Jurkat, Clone E6-1 (cell line): ENCODE measurements around the gene FRMPD1.

Experiments used
- DNase-seq: peaks from one replicate; pipeline ENCODE4 v3.0.0-alpha.2; 2011; ENCODE audit warnings: low read depth, low spot score
- H3K4me3 ChIP-seq: 2 replicates; pipeline ENCODE4 v1.5.1; 2011; ENCODE audit warnings: mild to moderate bottlenecking, low read length, control low read depth, moderate library complexity

The FRMPD1 gene

DNA sequence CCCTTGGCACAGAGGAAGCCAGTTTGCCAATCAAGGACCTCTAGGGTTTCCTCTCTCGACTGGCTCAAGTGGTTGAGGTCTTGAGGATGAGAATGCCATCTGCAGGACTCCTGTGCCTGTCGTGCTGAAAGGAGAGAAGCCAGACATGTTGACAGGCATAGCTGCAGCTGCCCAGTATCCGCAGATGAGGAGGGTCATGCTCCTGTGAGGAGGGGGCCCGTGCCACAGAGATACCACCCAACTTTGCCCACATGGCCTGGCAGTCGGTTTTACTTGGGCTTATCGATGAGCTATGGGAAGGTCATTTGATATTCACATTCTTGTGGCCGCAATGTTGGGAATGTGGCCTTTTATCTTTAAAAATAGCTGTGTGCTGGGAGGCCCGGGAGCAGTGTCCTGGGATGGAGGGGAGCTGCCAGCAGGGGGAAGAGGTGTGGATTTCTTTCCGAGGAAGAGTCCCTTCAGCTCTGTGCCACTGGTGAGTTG, 17.4 kb downstream of the FRMPD1 start:
- H3K4me3 ChIP-seq, result no peak overlapping the region
- no peak for DNase-seq

DNA sequence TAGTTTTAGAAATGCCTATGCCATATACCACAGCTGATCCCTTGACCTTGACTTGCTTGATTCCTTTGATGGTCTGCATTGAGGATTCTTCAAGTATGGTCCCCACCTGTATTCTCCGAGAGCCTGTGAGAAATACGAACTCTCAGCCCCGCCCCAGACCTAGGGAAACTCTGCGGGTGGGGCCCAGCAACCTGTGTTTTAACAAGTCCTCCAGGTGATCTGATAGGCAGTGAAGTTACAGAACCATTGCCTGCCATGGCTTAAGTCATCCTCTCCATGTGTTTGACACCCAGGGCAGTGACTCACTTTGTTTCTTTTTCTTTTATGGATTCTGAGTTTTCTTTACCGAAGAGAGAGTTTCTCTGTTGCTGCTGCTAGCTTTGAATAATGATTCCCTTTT, 18.5 kb downstream of the FRMPD1 start:
- no peak overlapping the region for H3K4me3 ChIP-seq
- no peak for DNase-seq

DNA sequence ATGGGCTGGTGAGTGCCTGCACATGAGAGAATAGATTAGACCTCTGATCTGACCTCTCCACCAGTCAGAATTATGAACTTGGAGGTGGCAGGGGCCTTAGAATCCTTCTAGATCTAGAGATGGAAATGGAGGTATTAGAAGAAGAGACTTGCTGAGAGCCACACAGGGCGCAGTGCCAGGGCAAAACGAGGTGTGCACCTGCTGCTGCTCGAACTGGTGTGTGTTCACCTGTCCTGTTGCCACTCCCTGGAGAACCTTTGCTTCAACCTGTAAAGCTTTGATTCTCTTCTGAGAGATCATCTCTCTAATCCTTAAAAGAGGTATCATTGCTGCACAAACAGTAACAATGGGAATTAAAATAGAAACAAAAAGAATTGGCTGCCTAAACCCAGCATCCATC, 24.9 kb downstream of the FRMPD1 start:
- H3K4me3 ChIP-seq, result no peak overlapping the region
- DNase-seq, result no peak

DNA sequence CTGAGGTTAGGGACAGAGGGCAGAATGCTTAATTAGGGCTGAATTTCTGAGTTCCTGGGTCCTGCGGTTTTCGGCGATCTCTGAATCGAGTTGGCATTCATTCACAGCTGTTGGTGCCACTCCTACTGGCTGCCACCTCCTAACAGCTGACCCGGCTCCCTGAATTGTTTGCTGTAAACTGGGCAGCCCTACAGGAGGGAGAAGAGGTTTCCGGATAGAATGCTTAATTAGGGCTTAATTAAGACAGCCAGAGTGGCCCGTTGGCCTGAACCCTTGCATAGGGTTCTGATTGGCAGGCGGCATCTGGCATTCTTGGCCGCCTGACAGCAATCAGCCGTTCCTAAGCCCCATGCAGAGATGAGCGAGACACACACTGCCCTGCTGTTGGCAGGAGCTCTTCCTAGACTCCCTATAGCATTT, 25.7 kb downstream of the FRMPD1 start:
- H3K4me3 ChIP-seq, result no peak overlapping the region
- DNase-seq, result no peak

- DNase-seq, result no peak
- H3K4me3 ChIP-seq, result no peak overlapping the region
Observed at GRCh38 chr9:37677435-37677834, 26.7 kb downstream of the FRMPD1 start.

- H3K4me3 ChIP-seq, result no peak overlapping the region
- DNase-seq, result peak; percentile 71
Observed at GRCh38 chr9:37678789-37679273, 28.1 kb downstream of the FRMPD1 start.

DNA sequence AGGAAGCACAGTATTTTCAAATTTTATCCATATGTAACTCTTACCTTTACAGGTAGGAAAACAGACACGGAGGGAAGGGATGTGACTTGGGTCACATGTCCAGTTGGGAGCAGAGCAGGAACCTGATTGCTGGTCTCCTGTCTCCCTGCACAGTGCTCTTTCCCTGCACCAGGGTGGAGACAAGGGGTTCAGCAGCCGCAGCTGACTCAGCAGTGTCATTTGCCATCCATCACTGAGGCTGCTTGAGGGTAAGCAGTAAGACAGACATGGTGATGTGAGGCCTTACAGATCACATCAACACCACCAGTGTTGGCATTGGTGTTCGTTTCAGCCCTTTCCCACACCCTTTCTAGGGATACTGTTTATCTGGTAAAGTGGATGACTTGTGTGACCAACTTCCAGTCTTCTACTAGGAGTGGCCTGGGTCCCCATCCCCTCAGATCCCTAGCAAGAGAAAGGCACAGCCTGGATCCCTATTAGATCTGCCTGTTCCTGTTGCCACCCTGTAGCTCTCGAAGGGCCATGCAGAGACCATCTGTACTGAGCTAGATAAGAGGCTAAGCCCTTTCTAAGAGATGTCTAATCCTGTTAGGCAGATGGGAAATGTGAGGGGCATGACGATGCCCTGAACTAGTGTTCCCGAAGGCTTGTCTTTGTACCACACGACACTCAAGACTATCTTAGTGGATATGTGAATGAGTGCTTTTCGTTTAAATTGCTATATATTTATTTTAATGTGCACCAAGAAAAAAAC, 29.1 kb downstream of the FRMPD1 start:
- DNase-seq, result no peak

GRCh38 chr9:37682951-37683350, 32.2 kb downstream of the FRMPD1 start:
- H3K4me3 ChIP-seq, result no peak overlapping the region
- no peak for DNase-seq

More for the DNA sequence above, 29.1 kb downstream of the FRMPD1 start:
- no peak overlapping the region for H3K4me3 ChIP-seq

GRCh38 chr9:37683531-37684371, 33.0 kb downstream of the FRMPD1 start:
- no peak overlapping the region for H3K4me3 ChIP-seq
- no peak for DNase-seq

GRCh38 chr9:37692622-37693221, 42.0 kb downstream of the FRMPD1 start:
- no peak for DNase-seq
- no peak overlapping the region for H3K4me3 ChIP-seq

GRCh38 chr9:37693260-37693659, 42.5 kb downstream of the FRMPD1 start:
- H3K4me3 ChIP-seq, result no peak overlapping the region
- DNase-seq, result no peak

DNA sequence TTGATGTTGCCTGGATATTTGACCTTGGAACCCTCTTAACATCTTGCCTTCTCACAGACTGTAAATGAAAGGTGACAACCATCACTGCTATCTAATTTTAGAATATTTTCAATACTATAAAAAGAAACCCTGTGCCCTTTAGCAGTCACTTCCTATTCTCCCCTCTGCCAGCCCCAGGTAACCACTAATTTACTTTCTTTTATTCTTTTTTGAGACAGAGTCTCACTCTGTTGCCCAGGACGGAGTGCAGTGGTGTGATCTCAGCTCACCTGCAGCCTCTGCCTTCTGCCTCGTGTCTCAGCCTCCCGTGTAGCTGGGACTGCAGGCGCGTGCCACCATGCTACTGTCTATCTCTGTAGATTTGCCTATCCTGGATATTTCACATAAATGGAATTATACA, 43.6 kb downstream of the FRMPD1 start:
- H3K4me3 ChIP-seq, result no peak overlapping the region
- DNase-seq, result no peak

DNA sequence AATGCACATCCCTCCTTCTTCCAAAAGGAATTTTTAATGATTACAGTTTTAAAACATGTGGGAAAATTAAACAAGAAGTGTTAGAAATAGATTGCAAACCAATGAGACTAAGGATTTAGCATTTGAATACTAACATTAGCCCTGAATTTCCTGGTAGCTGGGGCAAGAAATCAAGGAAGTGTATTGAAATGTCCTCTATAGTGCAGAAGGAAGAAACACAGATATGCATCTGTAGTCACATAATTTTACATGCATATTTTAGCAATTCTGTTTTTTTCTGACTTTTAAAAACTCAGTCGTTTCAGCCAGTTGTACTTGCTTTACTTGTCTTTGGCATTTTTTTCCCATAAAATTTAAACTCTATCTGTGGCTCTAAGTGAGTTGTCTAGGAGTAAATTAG, 45.8 kb downstream of the FRMPD1 start:
- no peak overlapping the region for H3K4me3 ChIP-seq

GRCh38 chr9:37700131-37700530, 49.4 kb downstream of the FRMPD1 start:
- H3K4me3 ChIP-seq, result no peak overlapping the region

More for the DNA sequence above, 45.8 kb downstream of the FRMPD1 start:
- no peak for DNase-seq

DNA sequence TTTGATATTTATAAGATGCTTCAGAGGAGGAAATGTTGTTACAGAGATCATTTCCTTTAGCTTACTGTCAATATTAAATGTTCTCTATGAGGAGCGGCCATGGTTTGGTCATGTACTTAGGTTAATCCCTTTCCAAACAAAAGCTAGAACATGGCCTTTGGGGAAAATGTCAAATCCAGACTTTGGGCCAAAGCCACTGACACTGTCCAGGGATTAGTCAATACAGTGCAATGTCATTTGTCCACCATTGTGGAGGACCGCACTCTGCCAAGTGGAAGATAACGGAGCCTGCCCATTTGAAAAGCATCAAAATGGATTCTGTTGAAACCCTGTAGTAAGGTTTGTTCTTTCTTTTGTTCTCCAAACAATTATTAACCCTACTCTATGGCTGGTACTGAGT, 50.1 kb downstream of the FRMPD1 start:
- no peak for DNase-seq
- H3K4me3 ChIP-seq, result no peak overlapping the region

More at GRCh38 chr9:37700131-37700530, 49.4 kb downstream of the FRMPD1 start:
- DNase-seq, result no peak

DNA sequence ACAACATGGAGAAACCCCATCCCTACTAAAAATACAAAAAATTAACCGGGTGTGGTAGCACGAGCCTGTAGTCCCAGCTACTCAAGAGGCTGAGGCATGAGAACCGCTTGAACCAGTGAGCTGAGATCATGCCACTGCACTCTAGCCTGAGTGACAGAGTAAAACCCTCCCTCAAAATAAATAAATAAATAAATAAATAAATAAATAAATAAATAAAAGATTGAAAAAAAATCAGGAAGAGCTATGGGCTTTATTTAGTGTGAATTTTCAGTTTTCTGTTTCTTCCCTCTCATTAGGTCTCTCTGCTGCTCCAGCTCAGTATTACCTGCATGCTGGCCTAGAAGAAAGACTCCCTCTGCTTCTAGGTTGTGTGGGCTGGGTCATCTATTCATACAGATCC, 55.0 kb downstream of the FRMPD1 start:
- no peak overlapping the region for H3K4me3 ChIP-seq
- DNase-seq, result no peak

DNA sequence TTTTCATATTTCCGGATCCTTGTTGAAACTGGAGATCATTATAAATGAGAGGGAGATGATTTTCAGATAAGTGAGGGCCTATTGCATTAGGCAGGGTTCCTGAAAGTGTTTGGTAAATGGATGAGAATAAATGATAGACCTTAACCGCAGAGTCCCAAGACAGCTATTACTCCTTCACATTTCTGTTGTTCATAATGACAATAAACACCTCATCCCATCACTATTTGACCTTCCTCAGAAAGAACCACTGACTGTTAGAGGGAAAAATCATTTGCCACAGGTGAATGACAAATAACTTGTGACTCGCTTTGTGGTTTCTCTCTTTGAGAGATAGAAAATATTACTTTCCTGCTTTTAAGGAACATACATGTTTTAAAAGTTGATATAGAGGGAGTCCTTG, 55.5 kb downstream of the FRMPD1 start:
- no peak for DNase-seq
- H3K4me3 ChIP-seq, result no peak overlapping the region

DNA sequence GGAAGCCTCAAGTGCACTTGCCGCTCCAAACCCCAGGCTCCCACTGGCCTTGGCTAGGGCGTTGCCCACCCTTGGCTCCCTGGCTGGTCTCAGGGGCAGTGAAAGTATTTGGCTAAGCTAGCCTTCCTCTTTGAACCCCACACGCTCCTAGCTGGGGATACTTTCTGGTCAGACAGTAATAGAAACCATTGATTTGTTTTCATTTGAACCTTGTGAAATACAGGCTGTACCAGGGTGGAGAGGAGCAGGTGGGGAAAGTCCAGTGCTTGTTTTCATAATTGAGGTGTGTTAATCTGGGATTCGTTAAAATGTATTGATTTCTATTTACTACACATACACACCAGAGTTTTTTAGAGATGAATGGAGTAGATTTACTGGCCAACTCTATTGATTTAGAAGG, 57.0 kb downstream of the FRMPD1 start:
- H3K4me3 ChIP-seq, result no peak overlapping the region
- DNase-seq, result no peak

DNA sequence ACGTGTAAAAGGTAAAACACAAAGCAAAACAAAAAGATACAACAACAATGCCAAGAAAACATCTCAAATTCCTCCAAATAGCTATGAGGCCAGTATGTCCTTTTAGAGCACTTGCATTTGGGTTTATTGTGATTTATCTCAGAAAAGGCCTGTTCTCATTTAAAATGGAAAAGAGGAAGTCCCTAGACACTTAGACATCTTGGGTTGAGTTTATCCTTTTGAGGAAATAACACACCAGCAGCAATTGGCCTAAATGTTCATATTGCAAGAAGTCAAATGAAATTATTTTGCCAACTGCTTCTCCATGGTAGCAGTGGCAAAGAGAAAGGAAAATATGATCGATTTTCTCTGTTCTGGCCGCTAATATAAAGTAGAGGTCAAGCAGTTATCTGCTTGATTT, 59.3 kb downstream of the FRMPD1 start:
- DNase-seq, result no peak
- H3K4me3 ChIP-seq, result no peak overlapping the region

- no peak overlapping the region for H3K4me3 ChIP-seq
- DNase-seq, result no peak
Observed at GRCh38 chr9:37715260-37715659, 64.5 kb downstream of the FRMPD1 start.
